HG03103 (cell line): Measurements from ENCODE around the gene DMAP1.
"Not testable (repeated sequence)": the region's sequence is repeated elsewhere in the genome, so short reads cannot be mapped to it uniquely, and the experiment has no call there.

Experiments used
- ATAC-seq: cut with Tn5 transposase; IDR thresholded peaks from one replicate; pipeline ENCODE4 v1.9.1; 2021; ENCODE audit warnings: low read depth; ENCODE audit not compliant: unreplicated experiment

The DMAP1 gene, protein sequence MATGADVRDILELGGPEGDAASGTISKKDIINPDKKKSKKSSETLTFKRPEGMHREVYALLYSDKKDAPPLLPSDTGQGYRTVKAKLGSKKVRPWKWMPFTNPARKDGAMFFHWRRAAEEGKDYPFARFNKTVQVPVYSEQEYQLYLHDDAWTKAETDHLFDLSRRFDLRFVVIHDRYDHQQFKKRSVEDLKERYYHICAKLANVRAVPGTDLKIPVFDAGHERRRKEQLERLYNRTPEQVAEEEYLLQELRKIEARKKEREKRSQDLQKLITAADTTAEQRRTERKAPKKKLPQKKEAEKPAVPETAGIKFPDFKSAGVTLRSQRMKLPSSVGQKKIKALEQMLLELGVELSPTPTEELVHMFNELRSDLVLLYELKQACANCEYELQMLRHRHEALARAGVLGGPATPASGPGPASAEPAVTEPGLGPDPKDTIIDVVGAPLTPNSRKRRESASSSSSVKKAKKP

GRCh38 chr1:44213222-44214112 is at the start of gene DMAP1:
Gene DMAP1 (plus strand): TSS chr1:44213471. CDS start chr1:44213754, 283 bp downstream.
- peak; percentile 56 for ATAC-seq

DNA sequence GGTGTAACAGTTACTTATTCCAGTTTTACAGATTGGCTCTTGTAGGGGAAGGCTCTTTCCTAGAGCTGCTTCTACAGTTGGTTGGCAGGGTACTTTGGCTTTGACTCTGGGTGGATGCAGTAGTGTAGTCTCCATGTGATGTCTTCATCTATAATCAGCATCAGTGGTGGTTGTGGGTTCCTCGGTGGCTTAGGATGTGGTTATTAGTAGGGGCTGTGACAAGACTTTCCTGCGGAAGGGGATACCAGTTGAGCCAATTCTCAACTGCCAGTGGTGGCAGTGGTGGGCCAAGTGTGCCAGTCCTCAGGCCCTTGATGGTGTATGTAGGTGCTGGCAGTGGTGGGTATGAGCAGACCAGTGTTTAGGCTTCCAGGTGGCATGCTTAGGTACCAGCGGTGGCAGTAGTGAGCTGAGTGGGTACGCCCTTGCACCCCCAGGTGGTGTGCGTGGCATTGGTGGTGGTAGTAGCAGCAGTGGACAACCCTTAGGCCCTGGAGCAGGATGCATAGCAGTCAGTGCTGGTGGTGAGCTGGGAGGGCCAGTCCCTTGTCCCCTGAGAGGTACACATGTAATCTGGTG is 44.7 kb upstream of the DMAP1 start:
- no peak for ATAC-seq

DNA sequence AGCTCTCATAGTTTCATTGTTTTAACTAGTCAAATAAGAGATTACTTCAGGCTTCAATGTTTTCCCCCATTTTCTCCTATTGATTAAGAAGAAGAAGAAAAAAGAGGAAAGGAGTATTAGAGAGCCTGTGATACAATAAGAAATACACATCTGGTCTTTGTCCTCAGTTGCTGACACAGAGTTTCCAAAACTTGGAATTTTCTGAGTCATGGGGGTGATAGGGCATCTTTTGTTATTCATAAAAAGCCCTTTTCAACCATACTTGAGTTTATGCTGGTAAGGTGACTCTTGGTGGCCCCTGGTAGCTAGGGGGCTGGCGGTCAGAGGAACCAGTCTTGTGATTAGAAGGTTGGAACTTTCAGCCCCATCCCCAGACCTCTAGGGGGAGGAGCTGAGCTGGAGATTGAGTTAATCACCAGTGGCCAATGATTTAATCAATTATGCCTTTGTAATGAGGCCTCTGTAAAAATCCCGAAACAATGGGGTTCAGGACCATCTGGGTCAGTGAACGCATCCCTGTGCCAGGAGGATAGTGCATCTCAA is 42.9 kb upstream of the DMAP1 start:
- no peak for ATAC-seq

GRCh38 chr1:44174630-44175029 is 38.6 kb upstream of the DMAP1 start:
- no peak for ATAC-seq

GRCh38 chr1:44200336-44200735 is 12.9 kb upstream of the DMAP1 start:
- no peak for ATAC-seq

- not testable (repeated sequence) for ATAC-seq
These were observed 6.7 kb upstream of the DMAP1 start for GRCh38 chr1:44206545-44206944.

DNA sequence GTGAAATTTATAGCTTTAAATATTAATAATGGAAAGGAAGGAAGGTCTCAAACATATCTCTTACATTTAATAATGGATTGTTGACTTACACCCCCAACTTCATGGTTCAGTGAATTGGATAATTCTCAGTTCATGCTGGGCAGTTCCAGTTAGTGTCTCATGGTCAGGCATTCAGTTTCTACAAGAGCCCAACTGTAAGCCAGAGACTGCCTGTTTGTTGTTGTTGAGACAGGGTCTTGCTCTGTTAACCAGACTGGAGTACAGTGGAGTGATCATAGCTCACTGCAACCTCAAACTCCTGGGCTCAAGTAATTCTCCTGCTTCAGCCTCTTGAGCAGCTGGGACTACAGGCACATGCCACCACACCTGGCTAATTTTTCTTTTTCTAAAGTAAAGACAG is 5.0 kb upstream of the DMAP1 start:
- no peak for ATAC-seq

DNA sequence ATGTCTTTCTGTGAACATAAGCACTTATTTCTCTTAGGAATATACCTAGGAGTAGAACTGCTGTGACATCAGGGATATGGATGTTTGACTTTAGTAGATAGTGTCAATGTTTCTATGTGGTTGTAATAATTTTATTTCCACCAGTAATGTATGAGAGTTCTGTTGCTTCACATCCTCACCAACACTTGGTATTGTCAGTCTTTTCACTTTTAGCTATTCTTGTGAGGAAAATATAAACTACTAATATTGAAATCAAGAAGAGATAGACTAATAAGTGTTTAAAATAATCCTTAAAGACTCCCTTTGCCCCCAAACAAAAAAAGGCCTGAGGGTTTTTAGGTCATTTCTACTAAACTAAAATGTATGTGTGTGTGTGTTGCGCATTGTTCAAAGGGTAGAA is 2.7 kb upstream of the DMAP1 start:
- no peak for ATAC-seq

DNA sequence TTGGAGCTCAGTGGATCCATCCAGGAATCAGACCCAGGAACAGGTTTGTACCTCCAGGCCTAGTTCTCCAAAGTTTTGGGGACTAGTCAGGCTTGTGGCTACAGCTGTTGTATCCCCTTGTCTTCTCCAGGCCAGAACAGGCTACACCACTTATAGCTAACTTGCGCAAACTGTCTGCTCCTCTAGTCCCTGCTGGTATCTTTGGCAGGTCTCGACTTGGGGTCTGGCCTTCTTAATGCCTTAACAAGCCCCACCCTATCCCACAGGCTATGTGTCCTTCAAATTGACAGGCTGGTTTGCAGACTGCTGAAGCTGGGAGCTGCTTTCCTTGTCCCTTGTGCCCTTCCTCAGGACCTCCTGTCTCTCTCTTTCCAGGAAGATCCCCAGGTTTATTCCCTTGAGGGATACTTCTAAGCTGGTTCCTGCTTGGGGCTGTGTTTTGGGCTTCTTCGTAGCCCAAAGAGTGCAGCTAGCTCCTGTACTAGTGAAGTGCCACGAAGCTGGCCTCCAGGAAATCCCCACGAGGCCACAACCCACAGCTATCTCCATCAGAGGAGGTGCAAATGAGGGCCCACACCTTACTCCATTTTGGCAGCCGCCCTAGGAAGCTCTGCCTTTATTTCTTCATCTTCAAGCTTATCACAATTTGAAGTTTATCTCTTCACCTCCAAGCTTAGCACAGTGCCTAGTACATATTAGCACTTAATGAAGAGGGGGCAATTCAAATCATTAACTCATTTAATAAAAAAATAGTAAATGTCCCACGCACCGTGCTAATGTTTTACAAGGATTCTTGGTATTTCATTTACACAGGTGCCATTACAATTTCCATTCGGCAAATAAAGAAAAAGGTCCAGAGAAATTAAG is 683 bp upstream of the DMAP1 start:
- no peak for ATAC-seq

DNA sequence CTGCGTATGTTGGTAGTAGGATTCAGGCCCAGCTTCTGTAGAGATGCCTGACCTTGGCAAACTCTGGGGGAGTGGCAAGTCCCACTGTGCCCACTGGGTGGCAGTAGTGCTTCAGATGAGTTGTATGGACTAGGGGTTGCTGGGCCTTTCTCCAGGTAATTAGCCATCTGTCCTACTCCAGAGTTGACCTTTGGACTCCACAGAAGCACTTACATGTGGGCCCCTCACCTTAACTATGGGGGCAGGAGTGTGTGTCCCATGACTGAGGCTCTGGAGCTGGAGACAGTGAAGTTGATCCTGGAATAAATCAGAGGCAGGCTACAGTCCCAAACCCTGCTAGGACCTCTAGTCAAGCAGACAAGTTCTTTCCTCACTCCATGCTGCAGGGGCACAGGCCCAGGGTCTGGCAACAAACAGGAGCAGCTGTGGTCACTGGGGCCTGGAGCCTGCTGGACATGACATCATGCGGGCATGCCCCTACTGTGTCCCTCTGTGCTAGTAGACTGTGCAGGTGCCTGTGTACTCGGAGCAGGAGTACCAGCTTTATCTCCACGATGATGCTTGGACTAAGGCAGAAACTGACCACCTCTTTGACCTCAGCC is 4.6 kb downstream of the DMAP1 start:
- ATAC-seq, result no peak

DNA sequence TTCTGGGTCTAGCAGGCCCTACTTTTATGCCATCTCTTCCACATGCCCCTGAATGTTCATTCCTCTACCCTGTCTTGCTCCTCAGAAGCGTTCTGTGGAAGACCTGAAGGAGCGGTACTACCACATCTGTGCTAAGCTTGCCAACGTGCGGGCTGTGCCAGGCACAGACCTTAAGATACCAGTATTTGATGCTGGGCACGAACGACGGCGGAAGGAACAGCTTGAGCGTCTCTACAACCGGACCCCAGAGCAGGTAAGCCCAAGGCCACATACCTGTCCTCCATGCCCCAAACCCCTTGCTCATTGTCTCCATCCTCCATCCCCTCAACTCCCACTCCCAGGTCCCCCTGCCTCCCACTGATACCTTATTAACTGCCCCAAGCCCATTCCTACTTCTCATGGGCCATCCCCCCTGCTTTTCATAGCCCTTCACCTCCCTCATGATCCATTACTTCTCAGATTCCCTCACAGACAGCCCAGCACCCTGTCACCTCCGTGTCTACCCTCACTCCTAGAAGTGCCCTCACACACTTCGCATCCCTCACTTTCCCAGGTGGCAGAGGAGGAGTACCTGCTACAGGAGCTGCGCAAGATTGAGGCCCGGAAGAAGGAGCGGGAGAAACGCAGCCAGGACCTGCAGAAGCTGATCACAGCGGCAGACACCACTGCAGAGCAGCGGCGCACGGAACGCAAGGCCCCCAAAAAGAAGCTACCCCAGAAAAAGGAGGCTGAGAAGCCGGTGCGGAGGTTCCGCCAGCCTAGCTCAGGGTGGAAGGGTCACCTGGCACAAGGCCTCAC is 5.4 kb downstream of the DMAP1 start:
- ATAC-seq, result no peak

DNA sequence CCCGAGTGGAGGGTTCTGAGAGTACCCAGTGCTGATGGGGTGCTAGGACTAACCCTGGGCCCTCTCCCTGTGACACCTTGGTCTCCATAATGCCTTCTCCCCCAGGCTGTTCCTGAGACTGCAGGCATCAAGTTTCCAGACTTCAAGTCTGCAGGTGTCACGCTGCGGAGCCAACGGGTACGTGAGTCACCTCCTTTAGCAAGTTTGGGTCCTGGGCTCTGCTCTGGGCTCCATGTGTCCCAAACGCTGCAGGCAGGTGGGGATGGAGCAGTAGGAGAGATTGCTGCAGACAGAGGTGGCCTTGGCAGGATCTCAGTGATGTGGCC is 6.0 kb downstream of the DMAP1 start:
- ATAC-seq, result no peak

- ATAC-seq, result no peak
These were observed 6.9 kb downstream of the DMAP1 start for GRCh38 chr1:44220001-44220751.

GRCh38 chr1:44220755-44221154 is 7.5 kb downstream of the DMAP1 start:
- no peak for ATAC-seq

- no peak for ATAC-seq
These were observed 8.5 kb downstream of the DMAP1 start for GRCh38 chr1:44221769-44222168.

- no peak for ATAC-seq
These were observed 9.3 kb downstream of the DMAP1 start for GRCh38 chr1:44222397-44223186.

DNA sequence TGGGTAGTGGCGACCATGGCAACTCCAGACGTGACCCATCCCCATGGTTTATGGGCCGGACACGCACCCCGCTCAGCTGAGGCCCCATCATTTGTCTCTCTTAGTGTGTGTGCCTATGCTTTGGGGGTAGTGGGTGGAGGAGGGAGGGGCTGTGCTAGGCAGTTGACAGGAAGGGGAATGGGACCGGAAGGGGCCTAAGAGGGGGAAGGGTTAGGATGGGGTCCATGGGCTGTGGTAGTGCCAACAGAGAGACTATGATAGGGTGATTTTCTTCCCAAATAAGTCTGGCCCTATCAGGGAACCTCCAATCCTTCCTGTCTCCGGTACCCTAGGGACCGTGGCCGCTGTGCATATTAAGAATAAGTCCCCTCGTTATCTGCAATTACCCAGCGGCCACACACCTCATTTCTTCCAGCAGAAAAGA is 9.9 kb downstream of the DMAP1 start:
- no peak for ATAC-seq
